GM12878 (cell line): ENCODE data around the gene PPOX. TPM values are rescaled to one million over a fixed set of nuclear protein-coding genes. Genes with fewer than 3 reads are reported as not detected.

ENCODE experiments used
- EP300 ChIP-seq, 2 experiments: fragments of 150-350 bp in 1 of 2; IDR thresholded peaks; 2 replicates each; pipeline ENCODE4 v1.6.1; 2011 to 2012; ENCODE audit warnings: low read depth in 2 of 2, low read length in 2 of 2, borderline replicate concordance in 1 of 2, improper control_type of control experiment in 1 of 2, inconsistent platforms in 1 of 2; ENCODE audit not compliant: control insufficient read depth in 1 of 2
- MEF2B ChIP-seq: fragments of 450-650 bp; IDR thresholded peaks from 2 replicates; pipeline ENCODE4 v1.6.1; 2018; ENCODE audit warnings: mild to moderate bottlenecking, moderate library complexity; ENCODE audit not compliant: partially characterized antibody, poor library complexity, severe bottlenecking
- NR2F1 ChIP-seq: fragments of 450-650 bp; conservative IDR thresholded peaks from 2 replicates; pipeline ENCODE4 v1.6.1; 2017; ENCODE audit warnings: mild to moderate bottlenecking
- SIN3A ChIP-seq: IDR thresholded peaks from 2 replicates; pipeline ENCODE4 v1.6.1; 2012; ENCODE audit warnings: low read depth, low read length, improper control_type of control experiment
- SREBF2 ChIP-seq: IDR thresholded peaks from 2 replicates; pipeline ENCODE4 v1.6.1; 2012; ENCODE audit warnings: mild to moderate bottlenecking, low read length
- ZNF207 ChIP-seq: fragments of 450-650 bp; IDR thresholded peaks from 2 replicates; pipeline ENCODE4 v1.6.1; 2014; ENCODE audit warnings: antibody characterized with exemption, mild to moderate bottlenecking, borderline replicate concordance
- ZNF217 ChIP-seq: fragments of 450-650 bp; IDR thresholded peaks from 2 replicates; pipeline ENCODE4 v1.6.1; 2017; ENCODE audit warnings: antibody characterized with exemption, mild to moderate bottlenecking
- ZNF274 ChIP-seq: IDR thresholded peaks from one replicate; pipeline ENCODE4 v1.8.0; 2011; ENCODE audit not compliant: insufficient read length, insufficient read depth
- polyA plus RNA-seq, 11 experiments: library from polyadenylated mRNA; depleted of rRNA in 4 of 11; unstranded in 6 of 11; stranded (reverse) in 5 of 11; fragments of >200 nt; fragmentation: Nextera tagmentation in 4 of 11; fragmentation: Illumina TruSeq in 1 of 11; extraction: Ambion mirVana in 4 of 11; extraction: Trizol in 1 of 11; gene quantifications; 1 replicate in 1 of 11; 2 replicates in 10 of 11; pipeline versions ENCODE4 v1.2.1 to v1.2.3, GENCODE V29; 2011 to 2016; ENCODE audit warnings: inconsistent platforms in 2 of 11, missing spikeins in 2 of 11, low read depth in 1 of 11
- total RNA-seq, 4 experiments: library from RNA; depleted of rRNA in 3 of 4; stranded (reverse); fragments of >200 nt in 3 of 4; fragmentation: Illumina TruSeq in 1 of 4; extraction: Trizol in 1 of 4; gene quantifications; 2 replicates each; pipeline versions ENCODE4 v1.2.1 to v1.2.3, GENCODE V29; 2013 to 2021
- TF ChIP-seq, protein P1 (sequence below): IDR thresholded peaks from 2 replicates; pipeline ENCODE4 v1.6.1; 2012; ENCODE audit warnings: mild to moderate bottlenecking, low read depth, low read length
- TF ChIP-seq, protein P2 (sequence below): fragments of 450-650 bp; IDR thresholded peaks from 2 replicates; pipeline ENCODE4 v1.6.1; 2017; ENCODE audit warnings: low read depth, mild to moderate bottlenecking, moderate library complexity
- TF ChIP-seq, protein P3 (sequence below): IDR thresholded peaks from 2 replicates; pipeline ENCODE4 v1.6.1; 2012; ENCODE audit warnings: low read depth, low read length, improper control_type of control experiment
- TF ChIP-seq, protein P4 (sequence below): fragments of 450-650 bp; IDR thresholded peaks from 2 replicates; pipeline ENCODE4 v1.6.1; 2016; ENCODE audit warnings: mild to moderate bottlenecking, moderate library complexity, borderline replicate concordance
- TF ChIP-seq, protein P5 (sequence below): fragments of 450-650 bp; IDR thresholded peaks from 2 replicates; pipeline ENCODE4 v1.6.1; 2018; ENCODE audit warnings: mild to moderate bottlenecking, low read depth, moderate library complexity; ENCODE audit not compliant: partially characterized antibody

The PPOX gene
- total and polyA plus RNA-seq, 10 of the 15 experiments (the other 5 are each of a cell fraction or from before 2014, with no cell fraction given), result 8.9 to 31.5 (median 20.3) TPM

DNA sequence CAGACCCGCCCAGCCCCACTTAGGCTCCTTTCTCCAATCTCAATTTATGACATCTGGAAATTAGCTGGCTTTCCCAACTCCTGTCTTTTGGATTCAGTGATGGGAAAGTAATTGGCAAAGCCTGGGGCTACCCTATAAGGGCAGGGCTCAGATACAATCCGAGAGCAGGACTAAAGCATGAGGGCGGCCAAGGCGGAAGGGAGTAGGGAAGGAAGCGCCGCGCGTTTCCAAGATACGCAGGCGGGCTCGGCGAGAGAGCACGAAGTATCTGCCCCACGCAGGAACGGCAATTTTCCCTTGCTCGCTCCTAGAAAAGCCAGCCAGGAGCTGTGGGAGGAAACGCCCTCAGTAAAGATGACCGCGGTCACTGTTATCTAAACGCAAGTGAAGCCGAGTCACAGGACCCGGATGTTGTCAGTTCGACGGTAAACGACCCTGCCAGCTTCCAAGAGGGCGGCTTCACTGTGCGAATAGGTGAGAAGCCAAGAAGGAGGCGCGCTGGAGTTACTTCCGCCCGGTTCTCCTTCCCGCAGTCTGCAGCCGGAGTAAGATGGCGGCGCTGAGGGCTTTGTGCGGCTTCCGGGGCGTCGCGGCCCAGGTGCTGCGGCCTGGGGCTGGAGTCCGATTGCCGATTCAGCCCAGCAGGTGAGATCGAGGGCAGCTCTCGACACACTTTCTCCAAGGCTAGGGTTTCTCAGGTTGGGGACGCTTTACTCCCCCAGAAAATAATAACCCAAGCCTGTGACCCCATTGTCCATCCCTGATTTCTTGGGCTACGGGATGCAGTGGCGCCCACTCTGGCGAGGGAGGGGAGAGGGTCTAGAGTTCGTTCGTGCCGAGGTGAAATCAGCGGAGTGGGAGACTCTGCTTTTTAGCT, 35.8 kb downstream of the PPOX start, which contains the start of gene NDUFS2 (continued):
- TF ChIP-seq ZNF207 (0 out of 2 replicates have a peak, but pooled peaks have one; percentile 61), NR2F1 (peak; percentile 68; the same call in 1 of the 2 replicates), ZNF217 (no peak), SIN3A (peak; percentile 79; the same call in 1 of the 2 replicates), EP300 (IDR thresholded peaks at IDR 0.05; ENCODE audit: borderline replicate concordance in 1 of 2, control insufficient read depth in 1 of 2, low read depth in 2 of 2, low read length in 2 of 2) (no peak), SREBF2 (no peak), ZNF274 (no peak), MEF2B (no peak)
- TF ChIP-seq, protein P1, sequence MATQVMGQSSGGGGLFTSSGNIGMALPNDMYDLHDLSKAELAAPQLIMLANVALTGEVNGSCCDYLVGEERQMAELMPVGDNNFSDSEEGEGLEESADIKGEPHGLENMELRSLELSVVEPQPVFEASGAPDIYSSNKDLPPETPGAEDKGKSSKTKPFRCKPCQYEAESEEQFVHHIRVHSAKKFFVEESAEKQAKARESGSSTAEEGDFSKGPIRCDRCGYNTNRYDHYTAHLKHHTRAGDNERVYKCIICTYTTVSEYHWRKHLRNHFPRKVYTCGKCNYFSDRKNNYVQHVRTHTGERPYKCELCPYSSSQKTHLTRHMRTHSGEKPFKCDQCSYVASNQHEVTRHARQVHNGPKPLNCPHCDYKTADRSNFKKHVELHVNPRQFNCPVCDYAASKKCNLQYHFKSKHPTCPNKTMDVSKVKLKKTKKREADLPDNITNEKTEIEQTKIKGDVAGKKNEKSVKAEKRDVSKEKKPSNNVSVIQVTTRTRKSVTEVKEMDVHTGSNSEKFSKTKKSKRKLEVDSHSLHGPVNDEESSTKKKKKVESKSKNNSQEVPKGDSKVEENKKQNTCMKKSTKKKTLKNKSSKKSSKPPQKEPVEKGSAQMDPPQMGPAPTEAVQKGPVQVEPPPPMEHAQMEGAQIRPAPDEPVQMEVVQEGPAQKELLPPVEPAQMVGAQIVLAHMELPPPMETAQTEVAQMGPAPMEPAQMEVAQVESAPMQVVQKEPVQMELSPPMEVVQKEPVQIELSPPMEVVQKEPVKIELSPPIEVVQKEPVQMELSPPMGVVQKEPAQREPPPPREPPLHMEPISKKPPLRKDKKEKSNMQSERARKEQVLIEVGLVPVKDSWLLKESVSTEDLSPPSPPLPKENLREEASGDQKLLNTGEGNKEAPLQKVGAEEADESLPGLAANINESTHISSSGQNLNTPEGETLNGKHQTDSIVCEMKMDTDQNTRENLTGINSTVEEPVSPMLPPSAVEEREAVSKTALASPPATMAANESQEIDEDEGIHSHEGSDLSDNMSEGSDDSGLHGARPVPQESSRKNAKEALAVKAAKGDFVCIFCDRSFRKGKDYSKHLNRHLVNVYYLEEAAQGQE, result no peak
- TF ChIP-seq, protein P2, sequence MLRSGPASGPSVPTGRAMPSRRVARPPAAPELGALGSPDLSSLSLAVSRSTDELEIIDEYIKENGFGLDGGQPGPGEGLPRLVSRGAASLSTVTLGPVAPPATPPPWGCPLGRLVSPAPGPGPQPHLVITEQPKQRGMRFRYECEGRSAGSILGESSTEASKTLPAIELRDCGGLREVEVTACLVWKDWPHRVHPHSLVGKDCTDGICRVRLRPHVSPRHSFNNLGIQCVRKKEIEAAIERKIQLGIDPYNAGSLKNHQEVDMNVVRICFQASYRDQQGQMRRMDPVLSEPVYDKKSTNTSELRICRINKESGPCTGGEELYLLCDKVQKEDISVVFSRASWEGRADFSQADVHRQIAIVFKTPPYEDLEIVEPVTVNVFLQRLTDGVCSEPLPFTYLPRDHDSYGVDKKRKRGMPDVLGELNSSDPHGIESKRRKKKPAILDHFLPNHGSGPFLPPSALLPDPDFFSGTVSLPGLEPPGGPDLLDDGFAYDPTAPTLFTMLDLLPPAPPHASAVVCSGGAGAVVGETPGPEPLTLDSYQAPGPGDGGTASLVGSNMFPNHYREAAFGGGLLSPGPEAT, result peak; percentile 70; the same call in 1 of the 2 replicates
- TF ChIP-seq, protein P3, sequence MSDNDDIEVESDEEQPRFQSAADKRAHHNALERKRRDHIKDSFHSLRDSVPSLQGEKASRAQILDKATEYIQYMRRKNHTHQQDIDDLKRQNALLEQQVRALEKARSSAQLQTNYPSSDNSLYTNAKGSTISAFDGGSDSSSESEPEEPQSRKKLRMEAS, result no peak
- TF ChIP-seq, protein P4, sequence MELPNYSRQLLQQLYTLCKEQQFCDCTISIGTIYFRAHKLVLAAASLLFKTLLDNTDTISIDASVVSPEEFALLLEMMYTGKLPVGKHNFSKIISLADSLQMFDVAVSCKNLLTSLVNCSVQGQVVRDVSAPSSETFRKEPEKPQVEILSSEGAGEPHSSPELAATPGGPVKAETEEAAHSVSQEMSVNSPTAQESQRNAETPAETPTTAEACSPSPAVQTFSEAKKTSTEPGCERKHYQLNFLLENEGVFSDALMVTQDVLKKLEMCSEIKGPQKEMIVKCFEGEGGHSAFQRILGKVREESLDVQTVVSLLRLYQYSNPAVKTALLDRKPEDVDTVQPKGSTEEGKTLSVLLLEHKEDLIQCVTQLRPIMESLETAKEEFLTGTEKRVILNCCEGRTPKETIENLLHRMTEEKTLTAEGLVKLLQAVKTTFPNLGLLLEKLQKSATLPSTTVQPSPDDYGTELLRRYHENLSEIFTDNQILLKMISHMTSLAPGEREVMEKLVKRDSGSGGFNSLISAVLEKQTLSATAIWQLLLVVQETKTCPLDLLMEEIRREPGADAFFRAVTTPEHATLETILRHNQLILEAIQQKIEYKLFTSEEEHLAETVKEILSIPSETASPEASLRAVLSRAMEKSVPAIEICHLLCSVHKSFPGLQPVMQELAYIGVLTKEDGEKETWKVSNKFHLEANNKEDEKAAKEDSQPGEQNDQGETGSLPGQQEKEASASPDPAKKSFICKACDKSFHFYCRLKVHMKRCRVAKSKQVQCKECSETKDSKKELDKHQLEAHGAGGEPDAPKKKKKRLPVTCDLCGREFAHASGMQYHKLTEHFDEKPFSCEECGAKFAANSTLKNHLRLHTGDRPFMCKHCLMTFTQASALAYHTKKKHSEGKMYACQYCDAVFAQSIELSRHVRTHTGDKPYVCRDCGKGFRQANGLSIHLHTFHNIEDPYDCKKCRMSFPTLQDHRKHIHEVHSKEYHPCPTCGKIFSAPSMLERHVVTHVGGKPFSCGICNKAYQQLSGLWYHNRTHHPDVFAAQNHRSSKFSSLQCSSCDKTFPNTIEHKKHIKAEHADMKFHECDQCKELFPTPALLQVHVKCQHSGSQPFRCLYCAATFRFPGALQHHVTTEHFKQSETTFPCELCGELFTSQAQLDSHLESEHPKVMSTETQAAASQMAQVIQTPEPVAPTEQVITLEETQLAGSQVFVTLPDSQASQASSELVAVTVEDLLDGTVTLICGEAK, result peak; percentile 93
- TF ChIP-seq, protein P5, sequence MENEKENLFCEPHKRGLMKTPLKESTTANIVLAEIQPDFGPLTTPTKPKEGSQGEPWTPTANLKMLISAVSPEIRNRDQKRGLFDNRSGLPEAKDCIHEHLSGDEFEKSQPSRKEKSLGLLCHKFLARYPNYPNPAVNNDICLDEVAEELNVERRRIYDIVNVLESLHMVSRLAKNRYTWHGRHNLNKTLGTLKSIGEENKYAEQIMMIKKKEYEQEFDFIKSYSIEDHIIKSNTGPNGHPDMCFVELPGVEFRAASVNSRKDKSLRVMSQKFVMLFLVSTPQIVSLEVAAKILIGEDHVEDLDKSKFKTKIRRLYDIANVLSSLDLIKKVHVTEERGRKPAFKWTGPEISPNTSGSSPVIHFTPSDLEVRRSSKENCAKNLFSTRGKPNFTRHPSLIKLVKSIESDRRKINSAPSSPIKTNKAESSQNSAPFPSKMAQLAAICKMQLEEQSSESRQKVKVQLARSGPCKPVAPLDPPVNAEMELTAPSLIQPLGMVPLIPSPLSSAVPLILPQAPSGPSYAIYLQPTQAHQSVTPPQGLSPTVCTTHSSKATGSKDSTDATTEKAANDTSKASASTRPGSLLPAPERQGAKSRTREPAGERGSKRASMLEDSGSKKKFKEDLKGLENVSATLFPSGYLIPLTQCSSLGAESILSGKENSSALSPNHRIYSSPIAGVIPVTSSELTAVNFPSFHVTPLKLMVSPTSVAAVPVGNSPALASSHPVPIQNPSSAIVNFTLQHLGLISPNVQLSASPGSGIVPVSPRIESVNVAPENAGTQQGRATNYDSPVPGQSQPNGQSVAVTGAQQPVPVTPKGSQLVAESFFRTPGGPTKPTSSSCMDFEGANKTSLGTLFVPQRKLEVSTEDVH, result peak; percentile 83
